ENCODE data around the gene CCDC14. TPM values are rescaled to one million over a fixed set of nuclear protein-coding genes. Genes with fewer than 3 reads are reported as not detected.
"Not testable (repeated sequence)": the region's sequence is repeated elsewhere in the genome, so short reads cannot be mapped to it uniquely, and the experiment has no call there.

CCDC14 gene
- total RNA-seq, 1 experiment from 2014 or later = 62.5 TPM

- H3K4me2 ChIP-seq (ENCODE audit: insufficient read depth, insufficient read length, low read length); H4K5ac ChIP-seq (ENCODE audit: insufficient read length, low read depth, low read length); H2BK12ac ChIP-seq (ENCODE audit: insufficient read length, low read depth, low read length); H3K9me3 Mint-ChIP-seq; H3K4me1 Mint-ChIP-seq; H3K23ac ChIP-seq (ENCODE audit: insufficient read length, low read depth, low read length); H4K20me1 ChIP-seq (ENCODE audit: control insufficient read depth, insufficient read depth, insufficient read length); DNase-seq; H3K23me2 ChIP-seq (ENCODE audit: insufficient read length, low read depth, low read length, poor library complexity, severe bottlenecking); H3K27me3 ChIP-seq (ENCODE audit: insufficient read depth, low read length); H3K4me3 Mint-ChIP-seq; H3K56ac ChIP-seq (ENCODE audit: insufficient read length, low read depth, low read length); H2BK15ac ChIP-seq (ENCODE audit: low read depth, low read length); H3T11ph ChIP-seq (ENCODE audit: low read length); H2BK20ac ChIP-seq (ENCODE audit: low read depth, low read length, poor library complexity, severe bottlenecking); H2BK5ac ChIP-seq (ENCODE audit: insufficient read length, low read length); H3K9me3 ChIP-seq (ENCODE audit: control insufficient read depth, low read depth, low read length); H3K27ac Mint-ChIP-seq; H3K79me1 ChIP-seq (ENCODE audit: insufficient read depth, low read depth, low read length, poor library complexity, severe bottlenecking); H2AK5ac ChIP-seq (ENCODE audit: insufficient read length, low read length); H2AFZ ChIP-seq (ENCODE audit: low read length); H3K27ac ChIP-seq (ENCODE audit: insufficient read length, low read depth, low read length); H4K8ac ChIP-seq (replicated peaks; ENCODE audit: insufficient read length, low read depth, low read length); H3K14ac ChIP-seq (ENCODE audit: insufficient read depth, low read length); H3K36me3 Mint-ChIP-seq (ENCODE audit: insufficient read depth in 1 of 3, low read depth in 3 of 3); H3K79me2 ChIP-seq (ENCODE audit: insufficient read depth, low read length); H4K91ac ChIP-seq (ENCODE audit: insufficient read length, low read depth, low read length); H3K18ac ChIP-seq (ENCODE audit: insufficient read length, low read depth, low read length); H3K4ac ChIP-seq (ENCODE audit: low read depth, low read length); H3K4me1 ChIP-seq (ENCODE audit: insufficient read depth, low read length); H3K9ac ChIP-seq (ENCODE audit: extremely low read depth, insufficient read length, low read length); H2BK120ac ChIP-seq (ENCODE audit: low read depth, low read length, poor library complexity, severe bottlenecking): not testable (repeated sequence)
- H3K27me3 Mint-ChIP-seq (ENCODE audit: low read depth) = peaks cover 60% of the 10 kb centered on the region
- no CpG with 5 or more reads among the region's 6 CpGs for WGBS (ENCODE audit: extremely low coverage, insufficient read length, low lambda C conversion rate)
These were observed 40.3 kb upstream of the CCDC14 start for GRCh38 chr3:124001366-124001765.

All from H9 (cell line).